CD4-positive, CD25-positive, alpha-beta regulatory T cell (primary cell): ENCODE results near the gene GSG1. TPM values are rescaled to one million over a fixed set of nuclear protein-coding genes. Genes with fewer than 3 reads are reported as not detected.

ENCODE experiments used
- ATAC-seq, 2 donors: fragments of 150-1000 bp; cut with Tn5 transposase; one replicate each; pipeline ENCODE4 v1.10.0; 2021; ENCODE audit warnings: low read depth in 2 of 2, moderate number of reproducible peaks in 2 of 2, moderate library complexity in 1 of 2
- DNase-seq, 3 donors: peaks; one replicate each; pipeline versions ENCODE4 v3.0.0 to v3.0.0-alpha.2; 2012 to 2022; ENCODE audit warnings: mixed read lengths in 1 of 3
- H3K27ac ChIP-seq: one replicate; pipeline ENCODE4 v1.7.0; 2013; ENCODE audit warnings: mild to moderate bottlenecking, low read length; ENCODE audit not compliant: insufficient read depth, poor library complexity, severe bottlenecking
- H3K27me3 ChIP-seq: one replicate; pipeline ENCODE4 v1.7.0; 2013; ENCODE audit warnings: low read length; ENCODE audit not compliant: control insufficient read depth, insufficient read depth
- H3K36me3 ChIP-seq: one replicate; pipeline ENCODE4 v1.7.0; 2013; ENCODE audit warnings: mild to moderate bottlenecking, low read length, moderate library complexity; ENCODE audit not compliant: control insufficient read depth, insufficient read depth
- H3K4me1 ChIP-seq: 2 replicates; pipeline ENCODE4 v1.7.0; 2013; ENCODE audit warnings: mild to moderate bottlenecking, low read length; ENCODE audit not compliant: insufficient read depth, control insufficient read depth, poor library complexity, severe bottlenecking
- H3K4me3 ChIP-seq: one replicate; pipeline ENCODE4 v1.7.0; 2013; ENCODE audit warnings: low read depth, mild to moderate bottlenecking, low read length, moderate library complexity
- H3K9me3 ChIP-seq, 2 experiments: 1 replicate in 1 of 2; 2 replicates in 1 of 2; pipeline ENCODE4 v1.7.0; 2013; ENCODE audit warnings: low read length in 2 of 2, mild to moderate bottlenecking in 1 of 2, moderate library complexity in 1 of 2; ENCODE audit not compliant: control insufficient read depth in 2 of 2
- H3K27ac Mint-ChIP-seq, 3 donors: one replicate each; pipeline ENCODE4 v1.8.0; 2020 to 2022; ENCODE audit warnings: mild to moderate bottlenecking in 3 of 3, mixed read lengths in 3 of 3, moderate library complexity in 2 of 3
- H3K27me3 Mint-ChIP-seq: one replicate; pipeline ENCODE4 v1.8.0; 2022; ENCODE audit warnings: mild to moderate bottlenecking, mixed read lengths
- H3K36me3 Mint-ChIP-seq: one replicate; pipeline ENCODE4 v1.8.0; 2020; ENCODE audit warnings: mixed read lengths
- H3K4me1 Mint-ChIP-seq, 4 donors: one replicate each; pipeline ENCODE4 v1.8.0; 2020 to 2022; ENCODE audit warnings: mixed read lengths in 4 of 4, mild to moderate bottlenecking in 1 of 4
- H3K4me3 Mint-ChIP-seq, 4 donors: one replicate each; pipeline ENCODE4 v1.8.0; 2020 to 2022; ENCODE audit warnings: mild to moderate bottlenecking in 4 of 4, mixed read lengths in 4 of 4, moderate library complexity in 3 of 4
- H3K9me3 Mint-ChIP-seq, 7 donors: one replicate each; pipeline ENCODE4 v1.8.0; 2020 to 2022; ENCODE audit warnings: mixed read lengths in 7 of 7, mild to moderate bottlenecking in 3 of 7, moderate library complexity in 2 of 7
- polyA plus RNA-seq, 4 donors: library from polyadenylated mRNA; unstranded; fragments of 300-500 nt; fragmentation: Illumina TruSeq; gene quantifications; one replicate each; pipeline ENCODE4 v1.2.3, GENCODE V29; 2021
- total RNA-seq: library from RNA; stranded (reverse); gene quantifications from one replicate; pipeline ENCODE4 v1.2.3, GENCODE V29; 2022

GSG1 gene
- total and polyA plus RNA-seq, 5 donors from 2014 or later: 0.45 TPM; not detected in 4

DNA sequence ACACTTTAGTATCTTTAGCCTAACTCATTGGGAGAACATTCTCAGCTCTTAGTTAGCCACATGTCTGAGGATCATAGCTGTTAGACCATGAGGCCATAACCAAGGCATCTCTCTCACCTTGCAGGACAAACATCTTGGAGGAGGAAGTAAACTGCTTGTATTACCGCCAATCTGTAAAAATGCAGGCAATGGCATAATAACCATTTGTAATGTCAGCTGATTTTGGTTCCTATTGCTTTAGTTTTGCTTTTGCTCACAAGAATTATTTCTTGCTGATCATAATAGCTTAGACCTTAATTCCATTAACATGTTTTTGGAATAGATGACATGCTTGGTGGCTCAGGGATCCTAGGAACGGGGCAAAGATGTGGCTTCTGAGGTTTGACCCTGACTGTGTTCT, 16.4 kb upstream of the GSG1 start:
- DNase-seq (no peak), ATAC-seq (no peak)
- Histone ChIP-seq H3K4me3 (no peak overlapping the region), H3K27me3 (no peaks in the 10 kb centered on the region), H3K36me3 (no peaks in the 10 kb centered on the region), H3K27ac (no peak overlapping the region), H3K9me3 (no peaks in the 10 kb centered on the region), H3K4me1 (no peaks in the 10 kb centered on the region)
- Mint-ChIP-seq H3K4me3 (no peak overlapping the region), H3K27ac (no peak overlapping the region), H3K27me3 (peaks cover 4% of the 10 kb centered on the region), H3K9me3 (no peaks in the 10 kb centered on the region), H3K4me1 (no peaks in the 10 kb centered on the region), H3K36me3 (no peaks in the 10 kb centered on the region)

DNA sequence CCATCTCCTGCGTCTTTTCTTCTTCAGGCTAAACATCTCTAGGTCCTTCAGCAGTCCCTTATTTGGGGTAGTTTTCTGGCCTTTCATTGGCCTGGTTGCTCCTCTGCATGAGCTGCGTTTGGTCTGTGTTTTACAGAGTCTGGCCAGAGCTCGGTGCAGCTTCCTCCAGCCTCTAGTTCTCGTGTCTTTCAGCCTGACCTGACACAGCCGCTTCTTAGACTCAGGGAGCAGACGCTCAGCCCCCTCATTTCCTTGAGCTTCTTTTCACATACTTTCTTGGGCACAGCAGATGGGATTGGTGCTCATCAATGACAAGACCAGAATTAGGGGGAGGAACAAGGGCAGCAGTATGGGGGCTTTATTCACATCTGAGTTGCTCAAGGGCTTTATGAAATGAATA, 13.6 kb upstream of the GSG1 start:
- H3K36me3 ChIP-seq: no peaks in the 10 kb centered on the region
- Mint-ChIP-seq H3K4me3 (no peak overlapping the region), H3K27me3 (peaks cover 20% of the 10 kb centered on the region), H3K4me1 (no peaks in the 10 kb centered on the region), H3K36me3 (no peaks in the 10 kb centered on the region), H3K9me3 (no peaks in the 10 kb centered on the region), H3K27ac (no peak overlapping the region)
- ATAC-seq (no peak), DNase-seq (no peak)
- peaks cover 9% of the 10 kb centered on the region for H3K27me3 ChIP-seq
- no peaks in the 10 kb centered on the region for H3K9me3 ChIP-seq
- H3K4me3 ChIP-seq: no peak overlapping the region
- no peak overlapping the region for H3K27ac ChIP-seq
- no peaks in the 10 kb centered on the region for H3K4me1 ChIP-seq

DNA sequence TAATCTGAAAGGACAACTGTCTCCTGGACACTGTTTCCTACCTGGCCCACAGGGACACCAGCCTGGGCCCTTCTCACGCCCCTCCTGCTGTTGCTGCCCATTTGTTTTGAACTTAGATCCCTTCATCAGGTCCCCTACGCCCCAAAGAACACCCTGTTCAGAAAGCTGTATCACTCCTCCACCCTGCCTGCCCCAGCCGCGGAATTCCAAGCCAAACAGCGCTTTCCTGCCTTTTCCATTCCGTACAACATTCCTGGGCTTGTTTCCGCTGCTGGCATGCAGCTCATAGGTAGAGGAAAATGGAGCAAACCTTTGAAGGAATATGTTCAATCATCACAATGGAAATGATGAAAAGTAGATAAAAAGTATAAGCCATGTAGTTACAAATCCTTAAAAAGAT, 12.8 kb upstream of the GSG1 start:
- H3K36me3 Mint-ChIP-seq: no peaks in the 10 kb centered on the region
- H3K4me1 Mint-ChIP-seq: no peaks in the 10 kb centered on the region
- no peaks in the 10 kb centered on the region for H3K9me3 ChIP-seq
- H3K27me3 ChIP-seq: peaks cover 14% of the 10 kb centered on the region
- H3K27me3 Mint-ChIP-seq: peaks cover 25% of the 10 kb centered on the region
- no peak overlapping the region for H3K4me3 ChIP-seq
- H3K27ac Mint-ChIP-seq: no peak overlapping the region
- H3K27ac ChIP-seq: no peak overlapping the region
- DNase-seq: no peak
- no peak overlapping the region for H3K4me3 Mint-ChIP-seq
- H3K36me3 ChIP-seq: no peaks in the 10 kb centered on the region
- ATAC-seq: no peak
- no peaks in the 10 kb centered on the region for H3K9me3 Mint-ChIP-seq
- H3K4me1 ChIP-seq: no peaks in the 10 kb centered on the region

DNA sequence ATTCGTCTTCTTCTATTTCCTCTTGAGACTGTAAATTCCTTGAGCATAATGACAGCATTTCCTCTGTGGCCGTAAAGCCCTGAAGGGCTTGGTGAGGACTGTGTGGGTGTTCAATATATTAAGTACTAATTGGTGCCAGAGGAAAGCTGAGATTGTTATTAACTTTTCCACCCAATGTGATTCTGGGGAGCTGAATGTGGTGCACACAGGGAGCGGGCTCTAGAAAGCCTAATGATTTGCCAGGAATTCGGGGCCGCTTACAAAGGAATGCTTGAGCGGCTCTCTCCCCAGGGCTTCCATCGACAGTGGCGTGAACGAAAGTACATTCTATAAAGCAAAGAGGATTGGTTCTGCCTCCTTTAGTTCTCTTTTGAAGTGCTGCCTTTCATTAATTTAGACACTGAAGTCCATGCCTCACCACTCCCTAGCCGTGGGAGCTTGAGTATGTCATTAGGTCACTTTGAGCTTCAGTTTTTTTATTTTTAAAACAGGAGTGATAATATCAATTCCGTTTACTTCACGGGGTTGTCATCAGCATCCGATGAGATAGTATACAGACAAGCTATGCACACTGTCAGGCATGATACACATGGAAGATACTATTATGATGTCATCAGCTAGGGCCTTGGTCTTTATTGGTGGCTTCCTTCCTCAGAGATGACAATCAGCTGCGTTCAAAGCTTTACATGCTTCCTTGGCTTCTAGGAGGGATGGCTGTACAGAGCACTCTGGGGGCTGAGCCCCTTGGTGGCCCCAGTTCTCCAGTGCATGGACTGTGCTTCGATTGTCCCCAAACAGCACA, 11.0 kb upstream of the GSG1 start:
- H3K36me3 Mint-ChIP-seq: no peaks in the 10 kb centered on the region
- H3K27me3 Mint-ChIP-seq: peaks cover 34% of the 10 kb centered on the region
- no peak overlapping the region for H3K4me3 Mint-ChIP-seq
- no peak overlapping the region for H3K4me3 ChIP-seq
- no peaks in the 10 kb centered on the region for H3K4me1 Mint-ChIP-seq
- ATAC-seq (no peak), DNase-seq (no peak)
- H3K9me3 ChIP-seq: no peaks in the 10 kb centered on the region
- H3K9me3 Mint-ChIP-seq: peaks cover 0 to 1% (median 0%) of the 10 kb centered on the region in 7 donors
- H3K36me3 ChIP-seq: no peaks in the 10 kb centered on the region
- H3K4me1 ChIP-seq: no peaks in the 10 kb centered on the region
- no peak overlapping the region for H3K27ac ChIP-seq
- no peak overlapping the region for H3K27ac Mint-ChIP-seq
- H3K27me3 ChIP-seq: peaks cover 14% of the 10 kb centered on the region

DNA sequence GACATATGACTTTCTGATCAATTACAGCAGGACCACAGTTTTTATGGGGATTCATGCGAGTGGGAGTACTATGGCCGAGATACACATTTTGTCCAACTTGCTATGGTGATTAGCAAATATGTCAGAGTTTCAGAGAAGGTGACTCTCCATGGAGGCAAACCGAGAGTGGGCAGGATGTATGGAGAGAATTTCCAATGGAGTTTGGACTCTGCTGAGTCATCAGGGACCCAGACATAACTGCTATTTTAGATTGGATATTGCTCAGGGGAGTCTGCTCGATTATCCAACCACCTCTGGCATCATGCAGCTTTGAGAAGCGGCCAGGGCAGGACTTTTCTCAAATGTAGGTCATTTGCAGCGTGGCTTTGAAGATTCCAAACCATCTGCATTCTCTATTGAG, 9.5 kb upstream of the GSG1 start:
- H3K4me3 Mint-ChIP-seq: no peak overlapping the region

DNA sequence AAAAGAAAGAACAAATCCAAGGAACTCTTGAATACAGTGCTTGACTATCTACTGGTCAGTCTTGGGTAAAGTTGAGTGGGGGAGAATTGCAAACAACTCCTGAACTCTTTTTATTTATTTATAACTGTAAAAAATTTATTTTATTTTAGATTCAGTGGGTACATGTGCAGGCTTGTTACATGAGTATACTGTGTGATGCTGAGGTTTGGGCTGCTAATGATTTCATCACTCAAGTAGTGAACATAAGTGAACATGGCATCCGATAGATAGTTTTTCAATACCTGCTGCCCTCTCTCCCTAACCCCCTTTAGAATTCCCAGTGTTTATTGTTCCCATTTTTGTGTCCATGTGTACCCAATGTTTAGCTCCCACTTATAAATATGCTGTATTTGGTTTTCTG, 3.2 kb upstream of the GSG1 start:
- DNase-seq (no peak), ATAC-seq (no peak)
- Histone ChIP-seq H3K27ac (no peak overlapping the region), H3K9me3 (no peaks in the 10 kb centered on the region), H3K4me3 (no peak overlapping the region), H3K4me1 (peaks cover 9% of the 10 kb centered on the region), H3K27me3 (peaks cover 1% of the 10 kb centered on the region), H3K36me3 (no peaks in the 10 kb centered on the region)
- H3K4me1 Mint-ChIP-seq: peaks cover 8 to 26% (median 15%) of the 10 kb centered on the region in 4 donors
- peaks cover 0 to 5% (median 0%) of the 10 kb centered on the region in 7 donors for H3K9me3 Mint-ChIP-seq
- no peaks in the 10 kb centered on the region for H3K36me3 Mint-ChIP-seq
- no peak overlapping the region for H3K4me3 Mint-ChIP-seq
- H3K27ac Mint-ChIP-seq: no peak overlapping the region
- H3K27me3 Mint-ChIP-seq: peaks cover 11% of the 10 kb centered on the region

More for the DNA sequence above, 9.5 kb upstream of the GSG1 start:
- Histone ChIP-seq H3K9me3 (no peaks in the 10 kb centered on the region), H3K27me3 (peaks cover 14% of the 10 kb centered on the region), H3K27ac (no peak overlapping the region), H3K36me3 (no peaks in the 10 kb centered on the region), H3K4me1 (no peaks in the 10 kb centered on the region), H3K4me3 (no peak overlapping the region)
- H3K27ac Mint-ChIP-seq: no peak overlapping the region
- no peak for ATAC-seq
- no peaks in the 10 kb centered on the region for H3K36me3 Mint-ChIP-seq
- peaks cover 0 to 3% (median 0%) of the 10 kb centered on the region in 4 donors for H3K4me1 Mint-ChIP-seq
- peaks cover 34% of the 10 kb centered on the region for H3K27me3 Mint-ChIP-seq
- no peak for DNase-seq
- peaks cover 0 to 5% (median 0%) of the 10 kb centered on the region in 7 donors for H3K9me3 Mint-ChIP-seq

DNA sequence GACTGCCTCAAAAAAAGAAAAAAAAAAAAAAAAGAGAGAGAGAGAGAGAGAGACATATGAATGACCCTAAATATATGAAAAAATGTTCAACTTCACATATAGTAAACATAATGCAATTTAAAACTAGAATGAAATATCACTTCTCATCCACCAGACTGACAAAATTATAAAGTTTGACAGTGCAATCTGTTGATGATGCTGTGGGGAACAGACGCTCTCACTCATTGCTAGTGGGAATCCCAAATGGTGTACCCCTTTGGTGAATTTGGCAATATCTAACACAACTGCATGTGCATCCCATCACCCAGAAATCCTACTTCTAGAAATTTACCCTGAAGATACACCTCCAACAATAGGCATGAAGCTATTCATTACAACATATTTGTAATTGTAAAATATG, 2.3 kb upstream of the GSG1 start:
- Mint-ChIP-seq H3K27ac (no peak overlapping the region), H3K4me3 (no peak overlapping the region), H3K27me3 (peaks cover 6% of the 10 kb centered on the region), H3K4me1 (peaks cover 10 to 29% (median 17%) of the 10 kb centered on the region in 4 donors), H3K9me3 (peaks cover 0 to 5% (median 0%) of the 10 kb centered on the region in 7 donors), H3K36me3 (no peaks in the 10 kb centered on the region)
- H3K27ac ChIP-seq: no peak overlapping the region
- DNase-seq (no peak), ATAC-seq (no peak)
- H3K4me1 ChIP-seq: peaks cover 15% of the 10 kb centered on the region
- no peaks in the 10 kb centered on the region for H3K36me3 ChIP-seq
- no peak overlapping the region for H3K4me3 ChIP-seq
- no peaks in the 10 kb centered on the region for H3K27me3 ChIP-seq
- H3K9me3 ChIP-seq: no peaks in the 10 kb centered on the region

DNA sequence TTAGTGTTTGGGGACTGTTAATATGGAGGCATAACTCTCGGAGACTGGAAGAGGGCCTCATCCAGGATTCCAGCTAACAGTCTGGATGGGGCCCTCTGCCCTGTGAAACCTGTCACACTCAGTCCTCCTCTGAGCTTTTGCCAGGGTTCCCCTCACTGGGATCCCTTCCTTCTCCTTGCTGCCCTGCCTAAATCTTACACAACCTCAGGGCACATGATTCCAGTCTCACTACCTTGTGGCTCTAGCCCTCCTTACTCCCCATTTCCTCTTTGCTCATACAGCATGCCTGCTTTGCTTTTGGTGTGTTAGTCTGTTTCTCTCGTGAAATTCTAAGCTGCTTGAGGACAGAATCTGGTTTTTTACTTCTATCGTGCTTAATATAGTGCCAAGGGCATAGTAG, 942 bp upstream of the GSG1 start:
- Histone ChIP-seq H3K27ac (no peak overlapping the region), H3K4me1 (peaks cover 22% of the 10 kb centered on the region), H3K4me3 (no peak overlapping the region), H3K27me3 (no peaks in the 10 kb centered on the region), H3K36me3 (no peaks in the 10 kb centered on the region), H3K9me3 (no peaks in the 10 kb centered on the region)
- peaks cover 18 to 40% (median 26%) of the 10 kb centered on the region in 4 donors for H3K4me1 Mint-ChIP-seq
- H3K36me3 Mint-ChIP-seq: no peaks in the 10 kb centered on the region
- no peak for DNase-seq
- no peaks in the 10 kb centered on the region for H3K27me3 Mint-ChIP-seq
- peaks cover 0 to 5% (median 0%) of the 10 kb centered on the region in 7 donors for H3K9me3 Mint-ChIP-seq
- no peak overlapping the region for H3K4me3 Mint-ChIP-seq
- no peak overlapping the region for H3K27ac Mint-ChIP-seq
- no peak for ATAC-seq
